GM10266 (cell line): ENCODE data around the gene AOC2.

Experiments used
- DNase-seq: peaks from one replicate; pipeline ENCODE4 v3.0.0; 2012; ENCODE audit errors: extremely low spot score
- CTCF ChIP-seq: IDR thresholded peaks from 2 replicates; pipeline ENCODE4 v1.5.1; 2012; ENCODE audit warnings: mild to moderate bottlenecking, low read depth; ENCODE audit not compliant: control insufficient read depth, insufficient read depth; ENCODE audit errors: missing control alignments

AOC2 gene

GRCh38 chr17:42832934-42833766 is 11.2 kb upstream of the AOC2 start, which contains the start of gene PSME3:
PSME3 (plus strand) TSS chr17:42833397; CDS start chr17:42833632, 235 bp downstream.
- DNase-seq, result peak; percentile 89
- TF ChIP-seq CTCF, result no peak

GRCh38 chr17:42833767-42834422 is 10.5 kb upstream of the AOC2 start:
- no peak for DNase-seq
- no peak for TF ChIP-seq CTCF

- DNase-seq, result no peak
- TF ChIP-seq CTCF, result no peak
Observed at GRCh38 chr17:42835732-42836131, 8.6 kb upstream of the AOC2 start.

GRCh38 chr17:42841975-42842685 is 2.2 kb upstream of the AOC2 start:
- no peak for DNase-seq
- no peak for TF ChIP-seq CTCF

GRCh38 chr17:42843358-42843934 is 934 bp upstream of the AOC2 start:
- DNase-seq, result no peak
- TF ChIP-seq CTCF, result peak; percentile 68

- no peak for TF ChIP-seq CTCF
Observed at GRCh38 chr17:42844761-42845555, 578 bp downstream of the AOC2 start.

More at GRCh38 chr17:42844761-42845555, 578 bp downstream of the AOC2 start:
- no peak for DNase-seq
